ENCODE data around the gene UBE2D4.
"Not testable (repeated sequence)": the region's sequence is repeated elsewhere in the genome, so short reads cannot be mapped to it uniquely, and the experiment has no call there.

The UBE2D4 gene

DNA sequence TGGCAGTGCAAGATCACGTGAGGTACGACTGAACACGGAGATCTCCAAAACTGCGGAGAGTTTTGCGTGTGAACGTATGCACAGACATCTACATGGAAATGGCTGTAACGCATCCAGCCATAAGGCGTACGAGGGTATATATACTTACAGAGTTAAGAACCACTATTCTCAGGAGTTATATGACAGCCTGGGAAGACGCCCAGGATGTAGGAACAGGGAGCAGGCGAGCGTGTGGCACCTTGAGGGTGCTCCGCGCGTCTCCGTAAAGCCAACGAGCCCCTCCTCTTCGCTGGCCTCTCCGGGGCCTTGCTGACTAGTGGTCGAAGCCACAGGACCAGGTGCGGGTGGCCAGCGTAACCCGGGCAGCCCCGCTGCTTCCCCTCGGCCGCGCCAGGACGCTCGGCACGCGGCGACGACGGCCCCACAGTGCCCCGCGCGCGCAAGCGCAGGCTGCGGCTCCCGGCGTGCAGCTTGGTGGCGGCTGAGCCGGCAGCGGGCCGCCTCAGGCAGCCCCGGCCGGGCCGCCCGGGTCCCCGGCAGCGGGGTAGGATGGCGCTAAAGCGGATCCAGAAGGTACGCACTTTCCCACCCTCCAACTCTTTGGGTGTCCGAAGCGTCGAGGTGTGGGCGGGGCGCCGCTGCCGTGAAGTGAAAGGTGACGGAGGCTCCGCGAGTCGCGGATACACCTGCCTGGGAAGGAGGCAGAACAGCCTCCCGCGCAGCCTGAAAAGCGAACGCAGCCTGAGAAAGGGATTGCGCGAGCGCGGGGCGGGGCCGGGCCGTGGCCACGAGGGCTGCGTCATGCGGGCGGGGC is at the start of gene UBE2D4:
TSS of gene UBE2D4 (plus strand) at position 453 of the 814 bp plus-strand sequence. CDS start at position 550, 97 bp downstream.
- no peak for DNase-seq (ENCODE audit: low read depth, low spot score)

DNA sequence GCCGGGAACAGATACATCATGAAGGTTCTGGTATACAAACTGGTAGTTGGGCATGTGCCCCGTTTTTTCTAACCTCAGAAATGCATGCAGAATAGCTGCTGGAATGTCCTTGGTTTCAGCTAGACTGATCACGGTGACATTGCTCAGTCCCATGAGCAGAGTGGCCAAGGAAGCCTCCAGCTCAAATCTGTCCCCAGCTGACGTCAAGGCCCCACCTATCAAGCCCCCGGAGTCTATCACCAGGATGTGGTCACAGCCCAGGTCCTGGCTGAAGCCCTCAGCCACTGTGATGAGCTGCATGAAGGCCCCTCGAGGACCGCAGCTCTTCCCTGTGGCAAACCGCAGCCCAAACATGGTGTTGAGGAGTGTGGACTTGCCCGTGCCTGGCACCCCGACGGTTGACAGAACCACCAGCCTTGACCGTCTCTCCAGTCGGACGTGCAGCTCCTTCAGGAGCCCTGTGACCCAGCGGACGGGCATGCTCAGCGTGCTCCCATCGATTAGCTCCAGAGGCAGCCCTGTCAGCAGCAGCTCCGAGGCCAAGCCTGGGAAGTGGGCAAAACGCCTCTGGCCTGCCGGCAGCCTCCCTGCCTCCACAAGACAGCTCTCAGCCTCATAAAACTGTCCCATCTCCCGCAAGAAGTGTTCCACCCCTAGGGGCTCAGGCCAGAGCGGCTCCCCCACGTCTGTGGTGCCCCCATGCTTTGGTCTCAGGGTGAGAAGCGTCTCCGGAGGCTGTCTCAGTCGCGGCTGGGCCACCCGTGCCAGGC is 49.1 kb upstream of the UBE2D4 start:
- no peak for DNase-seq (ENCODE audit: low read depth, low spot score)

DNA sequence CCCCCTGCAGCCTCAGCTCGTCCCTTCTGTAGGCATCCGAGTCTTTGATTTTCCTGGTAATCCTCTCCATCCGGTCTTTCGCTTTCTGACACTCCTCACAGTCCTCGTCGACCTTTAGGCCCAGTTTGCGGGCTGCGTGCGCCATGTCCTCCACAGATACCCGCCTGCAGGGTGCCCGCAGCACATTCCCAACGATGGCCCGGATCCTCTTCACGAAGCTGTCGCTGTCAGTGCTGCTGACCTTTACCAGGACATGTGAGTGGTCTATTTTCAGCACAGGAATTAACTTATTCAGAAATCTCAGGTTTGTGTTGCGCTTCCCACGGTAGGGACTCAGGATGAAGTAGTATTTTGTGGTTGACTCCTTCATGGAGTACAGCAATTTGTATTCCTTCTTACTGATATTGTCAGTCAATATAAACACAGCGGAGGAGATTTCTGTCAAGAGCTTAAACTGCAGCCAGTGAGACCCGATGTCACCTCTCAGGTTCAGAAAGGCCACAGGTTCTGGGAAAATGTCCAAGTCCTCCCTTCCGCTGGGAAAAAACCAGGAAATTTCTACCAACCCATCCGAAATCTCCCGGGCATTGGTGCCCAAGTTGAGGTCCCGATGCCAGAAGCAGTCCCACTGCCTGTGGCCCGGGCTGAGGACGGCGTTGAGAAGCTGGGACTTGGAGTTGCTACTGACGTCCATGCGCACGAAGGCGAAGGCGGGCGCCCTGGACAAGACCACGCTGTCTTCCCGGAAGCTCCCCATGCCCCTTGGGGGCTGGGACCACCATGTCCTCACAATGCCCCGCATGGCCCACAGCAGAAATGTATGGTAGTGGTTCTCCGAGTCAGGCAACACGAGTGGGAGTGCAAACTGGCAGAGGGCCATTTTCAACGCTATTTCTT is 48.0 kb upstream of the UBE2D4 start:
- no peak for DNase-seq (ENCODE audit: low read depth, low spot score)

DNA sequence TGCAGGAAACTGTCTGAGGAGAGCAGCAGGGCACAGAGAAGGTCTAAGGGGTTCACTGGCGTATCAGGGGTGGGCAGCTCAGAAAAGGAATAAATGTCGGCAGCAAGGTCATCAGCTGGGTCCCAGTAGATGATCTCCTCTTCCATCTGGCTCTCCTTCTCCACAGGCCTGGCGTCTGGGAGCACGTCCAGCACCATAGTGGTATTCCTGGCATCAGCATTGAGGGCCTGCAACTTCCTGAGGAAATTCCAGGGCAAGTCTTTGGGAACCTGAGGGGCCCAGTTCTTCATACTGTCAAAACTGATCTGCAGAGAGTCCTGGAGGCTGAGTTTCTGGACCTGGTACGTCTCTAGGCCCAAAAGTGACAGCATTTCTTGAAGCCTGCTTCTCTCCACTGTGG is 47.4 kb upstream of the UBE2D4 start:
- DNase-seq (ENCODE audit: low read depth, low spot score): no peak

DNA sequence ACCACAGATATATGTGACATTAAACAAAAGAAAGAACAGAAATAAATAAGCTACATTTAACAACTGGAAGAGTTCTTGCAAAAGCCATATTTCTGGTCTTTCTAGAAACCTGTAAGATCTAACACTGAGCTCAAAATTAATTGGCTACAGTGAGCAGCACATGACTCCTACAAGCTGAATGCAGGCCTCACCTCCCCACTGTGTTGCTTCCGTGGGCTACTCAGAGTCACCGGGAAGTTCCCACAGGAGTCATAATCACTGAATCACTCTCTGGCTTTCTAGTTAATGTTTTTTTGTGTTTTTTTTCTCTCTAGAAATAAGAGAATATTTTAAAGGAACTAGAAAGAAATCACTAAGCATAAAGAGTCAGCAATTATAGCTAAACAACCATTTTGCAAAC is 46.8 kb upstream of the UBE2D4 start:
- no peak for DNase-seq (ENCODE audit: low read depth, low spot score)

DNA sequence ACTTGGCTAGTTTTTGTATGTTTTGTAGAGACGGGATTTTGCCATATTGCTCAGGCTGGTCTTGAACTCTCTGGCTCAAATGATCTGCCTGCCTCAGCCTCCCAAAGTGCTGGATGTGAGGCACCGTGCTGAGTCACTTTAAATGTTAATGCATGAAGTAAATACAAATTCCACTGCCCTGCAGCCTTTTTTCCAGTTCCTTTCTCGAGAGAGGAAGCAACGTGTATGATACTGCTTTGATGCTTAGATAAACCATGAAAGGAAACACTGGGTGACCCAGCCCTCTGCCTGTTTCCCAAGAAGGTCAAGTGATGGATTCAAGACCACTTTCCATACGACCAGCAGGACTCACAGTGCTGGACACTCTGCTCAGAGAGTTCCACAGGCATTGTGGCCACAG is 45.6 kb upstream of the UBE2D4 start:
- DNase-seq (ENCODE audit: low read depth, low spot score): no peak

DNA sequence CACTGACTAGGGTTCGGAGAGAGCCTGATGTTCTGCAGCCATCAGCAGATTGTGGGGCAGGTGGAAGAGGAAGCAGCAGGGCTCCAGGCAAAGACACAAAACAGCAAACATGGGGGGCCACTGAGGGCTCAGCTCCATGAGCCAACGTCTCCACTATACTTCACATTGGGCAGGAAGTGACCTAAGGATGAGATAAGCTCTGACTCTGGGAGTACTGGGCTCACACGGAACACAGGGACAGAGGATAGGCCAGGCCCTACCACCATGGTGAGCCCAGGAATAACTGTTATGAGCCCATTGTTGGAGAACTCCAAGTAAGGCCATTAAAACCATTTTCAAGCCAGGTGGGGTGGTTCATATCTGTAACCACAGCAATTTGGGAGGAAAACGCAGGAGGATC is 42.0 kb upstream of the UBE2D4 start:
- no peak for DNase-seq (ENCODE audit: low read depth, low spot score)

DNA sequence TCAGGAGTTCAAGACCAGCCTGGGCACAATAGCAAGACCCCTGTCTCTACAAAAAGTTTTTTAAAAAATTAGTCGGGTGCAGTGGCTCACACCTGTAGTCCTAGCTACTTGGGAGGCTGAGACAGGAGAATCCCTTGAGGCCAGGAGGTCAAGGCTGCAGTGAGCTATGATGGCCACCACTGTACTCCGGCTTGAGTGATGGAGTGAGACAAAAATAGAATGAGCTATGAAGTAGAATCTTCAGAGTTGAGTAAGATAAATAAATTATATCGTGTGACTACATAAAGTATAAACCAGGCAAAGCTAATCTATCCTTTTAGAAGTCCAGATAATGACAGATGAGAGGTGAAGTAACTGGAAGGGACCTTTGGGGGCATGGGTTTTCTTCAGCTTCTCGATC is 41.6 kb upstream of the UBE2D4 start:
- DNase-seq (ENCODE audit: low read depth, low spot score): no peak

DNA sequence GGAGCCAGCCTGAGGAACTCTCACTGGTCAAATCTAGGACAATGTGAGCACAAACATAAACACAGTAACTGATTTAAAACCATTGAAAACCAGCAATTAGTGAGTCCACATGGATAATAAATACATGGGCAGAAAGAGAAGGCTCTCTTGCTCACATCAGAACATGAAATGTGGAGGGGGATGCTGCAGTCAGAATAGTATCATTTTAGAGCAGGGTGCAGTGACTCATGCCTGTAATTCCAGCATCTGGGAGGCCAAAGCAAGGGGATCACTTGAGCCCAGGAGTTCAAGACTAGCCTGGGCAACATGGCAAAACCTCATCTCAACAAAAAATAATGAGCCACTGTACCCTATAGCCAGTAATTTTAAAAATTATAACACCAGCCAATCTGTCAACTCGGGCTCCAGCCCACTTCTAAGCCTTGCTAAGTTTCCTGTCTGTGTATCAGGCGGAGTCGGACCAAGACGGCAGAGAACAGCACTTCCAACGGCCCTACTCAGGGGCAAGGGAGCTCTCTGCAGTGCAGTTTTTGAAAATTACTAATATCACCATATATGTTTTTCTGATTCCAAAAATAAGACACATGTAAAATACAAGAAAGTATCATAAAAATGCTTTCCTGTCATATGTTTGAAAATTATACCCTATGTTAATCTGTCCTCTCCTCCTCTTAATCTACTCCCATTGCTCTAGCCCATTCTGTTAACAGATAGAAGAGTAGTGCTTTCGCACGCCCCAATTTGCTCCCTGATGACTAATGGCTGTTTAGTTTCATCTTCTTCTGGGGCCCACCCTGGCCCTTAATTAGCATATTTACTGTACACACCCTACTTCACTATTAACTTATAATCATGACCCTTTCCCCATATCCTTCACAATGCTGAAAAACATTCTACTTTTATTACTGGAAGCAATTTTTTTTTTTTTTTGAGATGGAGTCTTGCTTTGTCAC is 37.0 kb upstream of the UBE2D4 start:
- no peak for DNase-seq (ENCODE audit: low read depth, low spot score)

DNA sequence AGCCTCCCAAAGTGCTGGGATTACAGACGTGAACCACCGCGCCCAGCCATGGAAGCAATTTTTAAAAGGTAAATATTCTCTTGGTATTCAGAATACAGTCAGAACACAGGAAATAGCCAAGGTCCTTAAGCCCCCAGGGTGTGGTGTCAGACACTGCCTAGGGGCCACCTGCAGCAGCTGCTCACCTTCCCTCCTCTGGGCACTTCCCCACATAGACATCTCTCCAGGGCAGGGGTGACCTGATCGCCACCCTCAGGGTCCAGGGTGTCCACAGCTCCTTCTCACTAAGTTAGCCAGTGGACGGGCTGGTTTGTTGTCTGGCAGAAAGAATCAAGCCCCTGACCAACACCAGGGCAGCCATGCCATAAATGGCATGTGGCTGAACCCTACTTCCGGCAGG is 35.8 kb upstream of the UBE2D4 start:
- DNase-seq (ENCODE audit: low read depth, low spot score): no peak

DNA sequence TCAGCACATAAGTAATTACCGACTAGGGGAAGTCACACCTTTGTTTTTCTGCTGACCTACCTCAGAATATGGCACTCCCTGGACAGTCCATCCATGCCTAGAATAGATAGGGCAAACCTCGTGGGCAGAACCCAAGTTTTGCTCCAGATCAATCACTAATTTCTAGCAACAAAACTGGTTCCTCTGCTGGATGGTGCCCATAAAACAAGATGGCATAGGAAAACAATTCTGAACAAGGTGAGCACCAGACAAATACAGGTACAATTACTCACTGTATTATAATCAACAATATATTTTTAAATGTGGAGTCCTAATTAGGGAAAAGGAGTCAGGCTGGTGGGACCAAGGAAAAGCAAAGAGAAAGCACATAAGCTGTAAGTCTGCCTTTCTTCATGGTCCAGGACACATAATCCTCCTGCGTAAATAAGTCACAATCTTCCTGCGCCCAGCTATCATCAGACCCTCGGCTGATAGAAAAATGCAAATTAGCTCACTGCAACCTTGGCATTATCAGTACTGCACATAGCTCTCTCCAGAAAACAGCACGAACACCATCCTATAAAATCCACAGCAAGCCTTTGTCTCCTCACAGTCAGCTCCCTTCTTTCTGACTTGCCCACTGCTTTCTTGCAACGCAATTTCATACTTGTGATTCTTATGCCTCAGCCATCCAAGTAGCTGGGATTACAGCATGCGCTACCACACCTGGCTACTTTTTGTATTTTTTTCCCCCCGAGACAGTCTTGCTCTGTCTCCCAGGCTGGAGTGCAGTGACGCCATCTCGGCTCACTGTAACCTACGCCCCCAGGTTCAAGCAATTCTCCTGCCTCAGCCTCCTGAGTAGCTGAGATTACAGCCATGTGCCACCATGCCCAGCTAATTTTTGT is 34.9 kb upstream of the UBE2D4 start:
- DNase-seq (ENCODE audit: low read depth, low spot score): no peak

DNA sequence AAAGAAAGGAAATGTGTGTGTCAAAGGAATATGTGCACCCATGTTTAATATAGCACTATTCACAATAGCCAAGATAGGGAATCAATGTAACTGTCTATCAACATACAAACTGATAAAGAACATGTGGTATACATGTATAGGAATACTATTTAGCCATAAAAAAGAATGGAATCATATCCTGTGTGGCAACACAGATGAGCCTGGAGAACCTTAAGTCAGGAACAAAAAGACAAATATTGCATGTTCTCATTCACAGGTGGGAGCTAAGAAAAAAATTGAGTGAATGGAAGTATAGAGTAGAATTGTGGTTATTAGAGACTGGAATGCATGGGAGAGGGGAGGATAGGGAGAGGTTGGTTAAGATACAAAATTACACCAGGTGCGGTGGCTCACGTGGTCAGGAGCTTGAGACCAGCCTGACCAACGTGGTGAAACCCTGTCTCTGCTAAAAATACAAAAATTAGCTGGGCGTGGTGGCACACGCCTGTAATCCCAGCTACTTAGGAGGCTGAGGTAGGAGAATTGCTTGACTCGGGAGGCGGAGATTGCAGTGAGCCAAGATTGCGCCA is 30.3 kb upstream of the UBE2D4 start:
- DNase-seq (ENCODE audit: low read depth, low spot score): no peak

DNA sequence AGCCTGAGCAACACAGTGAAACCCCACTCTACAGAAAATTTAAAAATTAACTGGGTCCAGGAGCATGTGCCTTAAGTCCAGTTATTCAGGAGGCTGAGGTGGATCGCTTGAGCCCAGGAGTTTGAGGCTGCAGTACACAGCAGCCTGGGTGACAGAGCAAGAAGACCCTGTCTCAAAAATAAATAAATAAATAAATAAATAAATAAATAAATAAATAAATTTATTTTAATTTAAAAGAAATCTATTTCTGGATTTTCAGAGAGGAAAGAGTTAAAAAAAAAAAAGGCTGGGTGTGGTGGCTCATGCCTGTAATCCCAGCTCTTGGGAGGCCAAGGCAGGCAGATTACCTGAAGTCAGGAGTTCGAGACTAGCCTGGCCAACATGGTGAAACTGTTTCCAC is 27.7 kb upstream of the UBE2D4 start:
- not testable (repeated sequence) for DNase-seq (ENCODE audit: low read depth, low spot score)

DNA sequence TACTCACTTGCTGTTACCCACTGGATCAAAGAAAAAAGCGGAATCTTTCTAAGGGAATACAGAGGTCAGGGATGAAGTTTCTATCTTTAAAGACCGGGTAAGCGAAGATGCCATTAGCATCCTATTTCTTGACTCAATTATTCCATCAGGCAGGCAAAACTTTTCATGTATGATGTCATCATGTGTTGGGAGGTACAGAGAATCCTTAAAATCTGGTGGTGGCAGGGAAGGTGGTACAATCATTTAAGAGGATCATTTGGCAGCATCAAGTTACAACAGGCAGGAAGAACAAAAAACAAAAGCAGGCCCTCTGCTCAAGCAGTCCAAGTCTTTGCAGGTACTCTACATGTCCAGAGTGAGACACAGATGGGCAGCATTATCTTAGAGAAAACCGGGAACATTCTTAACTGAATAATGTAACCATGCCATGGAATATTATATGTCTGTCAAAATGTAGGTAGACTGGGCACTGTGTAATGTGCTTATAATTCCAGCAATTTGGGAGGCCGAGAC is 23.6 kb upstream of the UBE2D4 start:
- no peak for DNase-seq (ENCODE audit: low read depth, low spot score)

DNA sequence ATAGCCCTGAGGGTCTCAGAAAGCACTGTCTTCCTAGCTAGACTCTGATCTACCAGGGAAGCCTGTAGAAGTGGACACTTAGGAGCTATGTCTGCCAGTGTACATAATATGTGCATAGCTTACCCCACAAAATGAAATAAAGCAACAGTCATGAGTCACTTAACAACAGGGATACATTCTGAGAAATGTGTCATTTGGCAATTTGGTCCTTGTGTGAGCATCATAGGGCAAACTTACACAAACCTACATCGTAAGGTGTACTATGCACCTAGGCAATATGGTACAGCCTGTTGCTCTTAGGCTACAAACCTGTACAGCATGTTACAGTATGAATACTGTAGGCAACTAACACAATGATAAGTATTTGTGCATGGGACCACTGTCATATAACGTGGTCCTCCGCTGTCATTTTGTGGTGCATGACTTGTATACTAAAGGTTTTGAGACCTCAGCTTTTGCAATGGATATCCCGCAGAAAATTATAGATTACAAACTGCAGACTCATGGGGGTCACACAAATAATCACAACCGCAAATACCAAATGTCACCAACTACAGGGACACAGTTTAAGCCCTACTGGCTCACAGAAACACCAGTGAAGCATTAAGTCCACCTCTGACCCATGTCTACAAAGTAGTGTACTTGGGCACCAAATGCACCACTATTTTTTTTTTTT is 21.6 kb upstream of the UBE2D4 start:
- DNase-seq (ENCODE audit: low read depth, low spot score): no peak

DNA sequence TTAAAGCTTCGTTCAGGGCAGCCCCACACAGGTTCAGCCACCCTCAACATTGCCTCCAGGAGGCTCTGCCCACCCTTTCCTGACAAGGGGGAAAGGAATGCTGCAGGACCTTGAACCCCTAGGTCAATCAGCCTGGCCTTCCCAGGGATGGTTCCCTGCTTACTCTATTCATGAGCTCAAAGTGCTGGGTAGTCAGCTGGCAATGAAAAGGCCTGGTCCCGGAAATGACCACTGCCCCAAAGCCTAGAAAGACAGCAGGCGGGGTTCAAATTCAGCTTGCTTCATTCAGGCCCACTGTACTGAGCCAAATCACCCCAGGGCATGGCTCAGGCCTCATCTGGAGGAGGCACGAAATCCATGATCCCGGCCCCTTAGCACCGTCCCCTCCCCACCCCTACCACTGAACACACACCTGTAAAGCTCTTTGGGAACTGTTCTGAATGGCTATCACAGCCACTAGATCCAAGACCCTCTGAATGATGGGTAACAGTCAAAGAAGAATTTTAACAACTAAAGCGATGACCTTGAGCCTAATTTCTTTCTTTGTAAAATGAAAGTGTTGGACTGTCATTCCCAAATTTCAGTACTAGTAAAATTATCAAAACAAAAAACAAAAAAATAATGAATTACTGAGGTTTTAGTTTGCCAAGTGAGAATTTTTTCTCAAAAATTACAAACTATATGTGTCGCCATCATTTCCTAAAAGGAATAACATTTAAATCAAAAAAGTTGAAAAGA is 20.9 kb upstream of the UBE2D4 start:
- DNase-seq (ENCODE audit: low read depth, low spot score): no peak

DNA sequence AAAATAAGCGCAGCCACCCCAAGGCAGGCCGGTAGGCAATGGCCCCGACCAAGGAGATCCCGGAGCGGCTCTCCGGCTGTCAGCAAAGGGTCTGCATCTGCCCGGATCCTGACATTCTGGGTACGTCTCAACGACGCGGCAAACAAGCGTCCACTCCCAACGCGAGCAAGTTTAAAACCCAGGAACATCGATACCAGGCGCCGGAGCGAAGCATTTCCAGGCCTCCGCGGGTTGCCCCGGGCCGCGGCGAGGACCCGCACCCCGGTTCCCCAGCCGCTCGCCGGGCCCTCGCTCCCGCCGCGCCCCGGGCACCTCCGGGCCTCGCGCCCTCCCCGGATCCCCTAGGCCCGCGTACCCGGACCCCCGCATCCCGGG is 20.3 kb upstream of the UBE2D4 start:
- peak; percentile 40 for DNase-seq (ENCODE audit: low read depth, low spot score)

Data from iPS DF 19.7 (cell line).